DOHH2 (cell line): ENCODE results near the gene PPHLN1.

Experiments used
- H3F3A ChIP-seq: fragments of 200-600 bp; sonication (generic), shearing (Covaris generic); 2 replicates; pipeline ENCODE4 v1.6.0; 2016; ENCODE audit warnings: antibody characterized with exemption, mild to moderate bottlenecking; ENCODE audit not compliant: control insufficient read depth, insufficient read depth
- H3K27ac ChIP-seq: fragments of 200-600 bp; sonication (generic); 2 replicates; pipeline ENCODE4 v1.5.1; 2014; ENCODE audit warnings: low read depth, mild to moderate bottlenecking, low read length, moderate library complexity
- H3K27me3 ChIP-seq: fragments of 200-600 bp; sonication (generic); 2 replicates; pipeline ENCODE4 v1.6.1; 2014; ENCODE audit warnings: mild to moderate bottlenecking, low read length, mixed read lengths; ENCODE audit not compliant: control insufficient read depth
- H3K36me3 ChIP-seq: fragments of 200-600 bp; sonication (generic); 2 replicates; pipeline ENCODE4 v1.6.1; 2014; ENCODE audit warnings: mild to moderate bottlenecking, low read length, moderate library complexity, mixed read lengths; ENCODE audit not compliant: control insufficient read depth
- H3K4me1 ChIP-seq: fragments of 200-600 bp; sonication (generic); 2 replicates; pipeline ENCODE4 v1.6.1; 2014; ENCODE audit warnings: mild to moderate bottlenecking, low read length, mixed read lengths; ENCODE audit not compliant: control insufficient read depth
- H3K4me2 ChIP-seq: fragments of 200-600 bp; sonication (generic); 2 replicates; pipeline ENCODE4 v1.6.0; 2014; ENCODE audit warnings: mild to moderate bottlenecking, low read length, moderate library complexity
- H3K4me3 ChIP-seq: fragments of 200-600 bp; sonication (generic); 2 replicates; pipeline ENCODE4 v1.5.1; 2014; ENCODE audit warnings: mild to moderate bottlenecking, low read length, mixed read lengths
- H3K79me2 ChIP-seq: fragments of 200-600 bp; sonication (generic); 2 replicates; pipeline ENCODE4 v1.6.1; 2014; ENCODE audit warnings: mild to moderate bottlenecking, low read length, mixed read lengths; ENCODE audit not compliant: control insufficient read depth
- H3K9me2 ChIP-seq: fragments of 200-600 bp; sonication (generic); replicated peaks from 2 replicates; pipeline ENCODE4 v1.6.1; 2014; ENCODE audit warnings: mild to moderate bottlenecking, low read length, mixed read lengths; ENCODE audit not compliant: control insufficient read depth
- H3K9me3 ChIP-seq: fragments of 200-600 bp; sonication (generic); 2 replicates; pipeline ENCODE4 v1.6.1; 2014; ENCODE audit warnings: antibody characterized with exemption, low read length, mixed read lengths; ENCODE audit not compliant: control insufficient read depth, insufficient read depth
- H4K20me1 ChIP-seq: fragments of 200-600 bp; sonication (generic); 2 replicates; pipeline ENCODE4 v1.6.0; 2014; ENCODE audit warnings: low read depth, mild to moderate bottlenecking, antibody characterized with exemption, low read length, moderate library complexity; ENCODE audit not compliant: control insufficient read depth, insufficient read depth
- CTCF ChIP-seq: fragments of 200-600 bp; sonication (generic); IDR thresholded peaks from one replicate; pipeline ENCODE4 v1.5.1; 2014; ENCODE audit warnings: antibody characterized with exemption, mild to moderate bottlenecking, low read depth, low read length; ENCODE audit not compliant: poor library complexity, severe bottlenecking
- EZH2phosphoT487 ChIP-seq: fragments of 200-600 bp; sonication (generic); IDR thresholded peaks from 2 replicates; pipeline ENCODE4 v1.6.1; 2017; ENCODE audit warnings: borderline replicate concordance, mild to moderate bottlenecking, antibody characterized with exemption, low read length, moderate library complexity, mixed read lengths

The PPHLN1 gene

DNA sequence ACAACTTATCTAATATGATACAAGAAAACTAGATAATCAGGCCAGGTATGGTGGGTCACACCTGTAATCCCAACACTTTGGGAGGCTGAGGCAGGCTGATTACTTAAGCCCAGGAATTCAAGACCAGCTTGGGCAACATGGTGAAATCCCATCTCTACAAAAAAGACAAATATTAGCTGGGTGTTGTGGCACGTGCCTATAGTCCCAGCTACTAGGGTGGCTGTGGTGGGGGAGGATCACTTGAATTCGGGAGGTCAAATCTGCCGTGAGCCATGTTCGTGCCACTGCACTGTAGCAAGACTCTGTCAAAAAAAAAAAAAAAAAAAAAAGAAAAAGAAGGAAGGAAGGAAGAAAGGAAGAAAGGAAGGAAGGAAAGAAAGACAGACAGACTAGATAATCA, 27.1 kb upstream of the PPHLN1 start:
- Histone ChIP-seq H3K27me3 (peaks cover 9% of the 10 kb centered on the region), H3K36me3 (no peaks in the 10 kb centered on the region), H3K4me2 (no peak overlapping the region), H3K9me3 (no peaks in the 10 kb centered on the region), H3K4me1 (peaks cover 16% of the 10 kb centered on the region), H3K79me2 (no peaks in the 10 kb centered on the region), H4K20me1 (no peaks in the 10 kb centered on the region), H3F3A (no peaks in the 10 kb centered on the region), H3K4me3 (no peak overlapping the region), H3K9me2 (no peaks in the 10 kb centered on the region), H3K27ac (no peak overlapping the region)
- TF ChIP-seq CTCF (no peak), EZH2phosphoT487 (no peak)

DNA sequence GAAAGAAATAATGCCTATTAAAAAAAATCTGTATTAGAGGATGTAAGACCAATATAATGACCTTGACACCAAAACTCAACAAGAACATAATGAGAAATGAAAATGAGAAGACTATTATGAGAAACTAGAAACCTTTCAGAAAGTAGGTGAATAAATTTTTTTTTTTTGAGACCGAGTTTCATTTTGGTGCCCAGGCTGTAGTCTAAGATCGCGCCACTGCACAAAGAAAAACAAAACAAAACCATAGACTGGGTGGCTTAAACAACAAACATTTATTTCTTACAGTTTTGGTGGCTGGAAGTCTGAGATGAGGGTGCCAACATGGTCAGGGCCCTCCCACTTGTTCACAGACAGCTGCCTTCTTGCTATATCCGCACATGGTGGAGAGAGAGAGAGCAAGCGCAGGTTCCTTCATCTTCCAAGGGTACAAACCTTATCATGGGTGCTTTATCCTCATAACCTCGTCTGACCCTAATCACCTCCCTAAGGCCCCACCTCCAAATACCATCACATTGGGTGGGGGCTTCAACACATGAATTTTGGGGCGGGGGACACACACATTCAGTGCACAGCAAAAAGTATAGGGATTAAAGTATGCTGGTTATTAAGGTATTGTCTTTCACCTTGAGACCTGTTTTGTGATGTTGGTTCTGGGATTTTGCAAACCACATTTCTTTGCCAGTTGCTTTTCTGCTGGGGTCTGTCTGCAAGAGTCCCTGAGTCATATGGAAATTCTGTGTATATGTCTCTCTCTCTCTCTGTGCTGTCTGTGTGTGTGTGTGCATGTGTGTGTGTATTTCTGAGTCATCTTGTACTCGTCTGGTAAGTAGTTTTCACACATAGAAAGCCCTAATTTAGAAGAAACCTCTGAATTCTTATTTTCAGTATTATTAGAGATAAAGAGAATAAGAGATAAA, 26.3 kb upstream of the PPHLN1 start:
- H3K4me3 ChIP-seq = no peak overlapping the region
- no peak overlapping the region for H3K4me2 ChIP-seq
- no peak for TF ChIP-seq EZH2phosphoT487
- no peak for TF ChIP-seq CTCF
- no peaks in the 10 kb centered on the region for H3K9me2 ChIP-seq
- no peaks in the 10 kb centered on the region for H4K20me1 ChIP-seq
- peaks cover 9% of the 10 kb centered on the region for H3K27me3 ChIP-seq
- H3K9me3 ChIP-seq = no peaks in the 10 kb centered on the region
- H3K79me2 ChIP-seq = no peaks in the 10 kb centered on the region
- H3F3A ChIP-seq = no peaks in the 10 kb centered on the region
- H3K4me1 ChIP-seq = peaks cover 16% of the 10 kb centered on the region
- no peak overlapping the region for H3K27ac ChIP-seq
- no peaks in the 10 kb centered on the region for H3K36me3 ChIP-seq

DNA sequence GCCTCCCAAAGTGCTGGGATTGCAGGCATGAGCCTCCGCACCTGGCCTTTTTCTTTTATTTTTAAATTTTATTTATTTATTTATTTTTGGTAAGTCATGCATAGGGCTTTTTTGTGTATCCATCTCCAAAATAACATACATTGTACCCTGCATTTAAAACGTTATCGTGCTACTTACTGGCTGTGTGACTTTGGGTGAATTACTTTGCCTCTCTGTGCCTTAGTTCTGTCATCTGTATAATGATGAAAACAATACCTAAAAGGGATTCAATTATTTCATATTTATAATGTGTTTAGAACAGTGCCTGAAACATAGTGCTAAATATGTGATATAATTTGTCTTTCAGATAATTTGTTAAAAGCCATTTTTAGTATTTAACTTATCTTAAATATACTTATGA, 19.7 kb upstream of the PPHLN1 start:
- TF ChIP-seq EZH2phosphoT487 = no peak
- TF ChIP-seq CTCF = no peak
- Histone ChIP-seq H3K9me2 (no peaks in the 10 kb centered on the region), H4K20me1 (no peaks in the 10 kb centered on the region), H3K36me3 (no peaks in the 10 kb centered on the region), H3K4me1 (no peaks in the 10 kb centered on the region), H3K4me3 (no peak overlapping the region), H3K27me3 (peaks cover 6% of the 10 kb centered on the region), H3F3A (no peaks in the 10 kb centered on the region), H3K4me2 (no peak overlapping the region), H3K79me2 (no peaks in the 10 kb centered on the region), H3K9me3 (no peaks in the 10 kb centered on the region), H3K27ac (no peak overlapping the region)
